GM12875 (cell line): ENCODE results near the gene PARN.
"Not testable (repeated sequence)": the region's sequence is repeated elsewhere in the genome, so short reads cannot be mapped to it uniquely, and the experiment has no call there.

Experiments used
- H3K4me3 ChIP-seq: one replicate; pipeline ENCODE4 v1.5.1; 2011; ENCODE audit warnings: low read depth, low read length, control low read depth
- CTCF ChIP-seq: IDR thresholded peaks from 2 replicates; pipeline ENCODE4 v1.5.1; 2011; ENCODE audit warnings: low read depth, mild to moderate bottlenecking, control low read depth, inconsistent platforms, low read length, moderate library complexity, borderline replicate concordance; ENCODE audit not compliant: insufficient read depth

Gene PARN

GRCh38 chr16:14641926-14642325 lies 11.9 kb upstream of the PARN start:
- TF ChIP-seq CTCF: no peak
- no peak overlapping the region for H3K4me3 ChIP-seq

- H3K4me3 ChIP-seq: no peak overlapping the region
- no peak for TF ChIP-seq CTCF
These were observed 11.1 kb upstream of the PARN start for GRCh38 chr16:14641206-14641605.

GRCh38 chr16:14640538-14640937 lies 10.5 kb upstream of the PARN start:
- no peak overlapping the region for H3K4me3 ChIP-seq
- no peak for TF ChIP-seq CTCF

GRCh38 chr16:14636951-14637240 lies 6.8 kb upstream of the PARN start:
- not testable (repeated sequence) for H3K4me3 ChIP-seq

GRCh38 chr16:14636179-14636950 lies 6.3 kb upstream of the PARN start:
- not testable (repeated sequence) for H3K4me3 ChIP-seq

GRCh38 chr16:14635395-14636165 lies 5.5 kb upstream of the PARN start:
- no peak overlapping the region for H3K4me3 ChIP-seq
- no peak for TF ChIP-seq CTCF

GRCh38 chr16:14634389-14634725 lies 4.3 kb upstream of the PARN start:
- no peak for TF ChIP-seq CTCF
- no peak overlapping the region for H3K4me3 ChIP-seq

- H3K4me3 ChIP-seq: peak within 1 kb of the TSS; percentile 74
- TF ChIP-seq CTCF: no peak
These were observed 2.9 kb upstream of the PARN start, which contains the start of gene BFAR for GRCh38 chr16:14632693-14633569. TSS of gene BFAR (plus strand) at chr16:14632951. CDS start at chr16:14644347, 11,396 bp downstream.

GRCh38 chr16:14630620-14631330 lies 715 bp upstream of the PARN start:
- not testable (repeated sequence) for H3K4me3 ChIP-seq
